Measurements from ENCODE around the gene EPB41L1. TPM values are rescaled to one million over a fixed set of nuclear protein-coding genes. Genes with fewer than 3 reads are reported as not detected.

EPB41L1 gene
- polyA plus RNA-seq, 1 donor (not counting 4 experiments of a cell fraction or from before 2014, with no cell fraction given) = 1.2 TPM

- Histone ChIP-seq H4K20me1 (ENCODE audit: control insufficient read depth, extremely low read depth, insufficient read depth, low read length) (peaks cover 2% of the 10 kb centered on the region), H3K4me1 (ENCODE audit: control insufficient read depth, extremely low read depth, insufficient read depth, low read length) (peaks cover 14% of the 10 kb centered on the region), H3K4me3 (ENCODE audit: control insufficient read depth in 2 of 3, extremely low read depth in 1 of 3, insufficient read depth in 2 of 3, low read depth in 1 of 3, low read length in 3 of 3) (peak overlapping the region; percentile 81 to 93 (median 85)), H3K4me2 (ENCODE audit: control insufficient read depth, extremely low read depth, insufficient read depth, low read depth, low read length) (peak overlapping the region; percentile 81), H3K9ac (ENCODE audit: control insufficient read depth, extremely low read depth, insufficient read depth, low read length) (peak overlapping the region; percentile 95), H3K9me3 (ENCODE audit: control insufficient read depth, low read depth, low read length) (no peaks in the 10 kb centered on the region), H3K79me2 (ENCODE audit: control insufficient read depth, insufficient read depth, low read length) (peaks cover 54% of the 10 kb centered on the region), H3K36me3 (ENCODE audit: control insufficient read depth in 2 of 2, extremely low read depth in 1 of 2, insufficient read depth in 2 of 2, low read length in 2 of 2) (peaks cover 7 to 10% of the 10 kb centered on the region in 2 experiments), H3K27me3 (ENCODE audit: control insufficient read depth, extremely low read depth, insufficient read depth, low read length) (no peaks in the 10 kb centered on the region), H2AFZ (ENCODE audit: control insufficient read depth, low read length) (peak overlapping the region; percentile 88), H3K9me1 (ENCODE audit: control insufficient read depth, extremely low read depth, insufficient read depth, low read length) (peaks cover 2% of the 10 kb centered on the region), H3K27ac (ENCODE audit: control insufficient read depth, insufficient read depth, low read length) (peak overlapping the region; percentile 84)
- FAIRE-seq (no peak), DNase-seq (ENCODE audit: low read depth, low spot score) (no peak)
- dilution Hi-C loops (cut with MboI; ENCODE audit: extremely low pct_ligation_motif_present, low sequenced_read_pairs) = no loop called here
- TF ChIP-seq CTCF (optimal IDR thresholded peaks at IDR 0.05 in 1 of 3, IDR thresholded peaks at IDR 0.05 in 1 of 3, conservative IDR thresholded peaks at IDR 0.05 in 1 of 3; ENCODE audit: extremely low read depth in 1 of 3, insufficient read depth in 2 of 3, low read length in 3 of 3) = no peak
- no peak for TF ChIP-seq EZH2 (IDR thresholded peaks at IDR 0.05; ENCODE audit: low read length)
Measured at GRCh38 chr20:36236786-36237121, 82.2 kb downstream of the EPB41L1 start.

GRCh38 chr20:36237477-36237876 lies 82.9 kb downstream of the EPB41L1 start:
- Histone ChIP-seq H3K27me3 (ENCODE audit: control insufficient read depth, extremely low read depth, insufficient read depth, low read length) (no peaks in the 10 kb centered on the region), H3K9ac (ENCODE audit: control insufficient read depth, extremely low read depth, insufficient read depth, low read length) (peak overlapping the region; percentile 95), H3K79me2 (ENCODE audit: control insufficient read depth, insufficient read depth, low read length) (peaks cover 56% of the 10 kb centered on the region), H3K4me3 (ENCODE audit: control insufficient read depth in 2 of 3, extremely low read depth in 1 of 3, insufficient read depth in 2 of 3, low read depth in 1 of 3, low read length in 3 of 3) (peak overlapping the region; percentile 81 to 93 (median 85)), H3K4me1 (ENCODE audit: control insufficient read depth, extremely low read depth, insufficient read depth, low read length) (peaks cover 14% of the 10 kb centered on the region), H3K9me3 (ENCODE audit: control insufficient read depth, low read depth, low read length) (no peaks in the 10 kb centered on the region), H3K4me2 (ENCODE audit: control insufficient read depth, extremely low read depth, insufficient read depth, low read depth, low read length) (peak overlapping the region; percentile 81), H3K27ac (ENCODE audit: control insufficient read depth, insufficient read depth, low read length) (peak overlapping the region; percentile 84), H3K9me1 (ENCODE audit: control insufficient read depth, extremely low read depth, insufficient read depth, low read length) (peaks cover 2% of the 10 kb centered on the region), H2AFZ (ENCODE audit: control insufficient read depth, low read length) (no peak overlapping the region), H3K36me3 (ENCODE audit: control insufficient read depth in 2 of 2, extremely low read depth in 1 of 2, insufficient read depth in 2 of 2, low read length in 2 of 2) (peaks cover 7 to 11% of the 10 kb centered on the region in 2 experiments), H4K20me1 (ENCODE audit: control insufficient read depth, extremely low read depth, insufficient read depth, low read length) (peaks cover 2% of the 10 kb centered on the region)
- dilution Hi-C loops (cut with MboI; ENCODE audit: extremely low pct_ligation_motif_present, low sequenced_read_pairs) = no loop called here
- DNase-seq (ENCODE audit: low read depth, low spot score) (no peak), FAIRE-seq (no peak)
- TF ChIP-seq EZH2 (IDR thresholded peaks at IDR 0.05; ENCODE audit: low read length) (no peak), CTCF (optimal IDR thresholded peaks at IDR 0.05 in 1 of 3, IDR thresholded peaks at IDR 0.05 in 1 of 3, conservative IDR thresholded peaks at IDR 0.05 in 1 of 3; ENCODE audit: extremely low read depth in 1 of 3, insufficient read depth in 2 of 3, low read length in 3 of 3) (no peak)
